Right kidney (tissue), 1 donor: ENCODE measurements around the gene GPR35.
"Not testable (repeated sequence)": the region's sequence is repeated elsewhere in the genome, so short reads cannot be mapped to it uniquely, and the experiment has no call there.

Source experiments
- DNase-seq: peaks from one replicate; pipeline ENCODE4 v3.0.0-alpha.2; 2016

The GPR35 gene

DNA sequence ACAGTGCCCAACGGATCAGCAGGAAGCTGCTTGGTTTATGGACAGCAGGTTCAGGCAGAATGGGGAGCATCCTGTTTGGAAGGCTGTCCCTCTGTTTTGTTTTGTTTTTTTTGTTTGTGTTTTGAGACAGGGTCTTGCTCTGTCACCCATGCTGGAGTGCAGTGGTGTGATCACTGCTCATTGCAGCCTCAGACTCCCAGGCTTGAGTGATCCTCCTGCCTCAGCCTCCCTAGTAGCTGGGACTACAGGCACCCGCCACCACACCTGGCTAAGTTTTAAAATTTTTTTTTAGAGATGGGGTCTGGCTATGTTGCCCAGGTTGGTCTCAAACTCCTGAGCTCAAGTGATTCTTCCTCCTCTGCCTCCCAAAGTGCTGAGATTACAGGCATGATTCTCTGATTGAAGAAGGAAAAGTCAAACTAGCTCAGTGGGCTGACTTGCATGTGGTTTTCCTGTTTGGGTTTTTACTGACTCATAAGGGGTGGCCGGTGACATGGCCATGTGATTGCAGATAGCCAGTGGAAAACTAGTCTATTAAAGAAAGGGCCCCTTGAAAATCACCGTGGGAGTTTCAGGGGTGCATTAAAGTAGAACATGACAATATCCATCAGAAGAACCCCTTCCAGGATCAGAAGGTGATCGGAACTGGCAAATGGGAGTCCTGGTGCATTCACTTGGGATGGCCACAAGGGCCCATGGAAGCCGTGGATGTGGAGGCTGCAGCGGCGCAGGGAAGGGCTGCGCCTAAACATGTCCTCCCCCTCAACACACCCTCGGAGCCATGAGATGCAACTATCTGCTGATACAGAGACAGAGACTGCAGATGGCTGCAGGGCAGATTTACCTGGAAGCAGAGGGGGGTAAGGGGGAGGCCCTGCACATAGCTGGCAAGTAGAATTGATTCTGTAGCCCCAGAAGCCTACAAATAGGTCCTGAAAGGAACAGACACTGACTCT, 30.9 kb downstream of the GPR35 start:
- no peak for DNase-seq

GRCh38 chr2:240659883-240660282, 34.6 kb downstream of the GPR35 start:
- DNase-seq = not testable (repeated sequence)

- no peak for DNase-seq
Measured at GRCh38 chr2:240662681-240663080, 37.4 kb downstream of the GPR35 start.

DNA sequence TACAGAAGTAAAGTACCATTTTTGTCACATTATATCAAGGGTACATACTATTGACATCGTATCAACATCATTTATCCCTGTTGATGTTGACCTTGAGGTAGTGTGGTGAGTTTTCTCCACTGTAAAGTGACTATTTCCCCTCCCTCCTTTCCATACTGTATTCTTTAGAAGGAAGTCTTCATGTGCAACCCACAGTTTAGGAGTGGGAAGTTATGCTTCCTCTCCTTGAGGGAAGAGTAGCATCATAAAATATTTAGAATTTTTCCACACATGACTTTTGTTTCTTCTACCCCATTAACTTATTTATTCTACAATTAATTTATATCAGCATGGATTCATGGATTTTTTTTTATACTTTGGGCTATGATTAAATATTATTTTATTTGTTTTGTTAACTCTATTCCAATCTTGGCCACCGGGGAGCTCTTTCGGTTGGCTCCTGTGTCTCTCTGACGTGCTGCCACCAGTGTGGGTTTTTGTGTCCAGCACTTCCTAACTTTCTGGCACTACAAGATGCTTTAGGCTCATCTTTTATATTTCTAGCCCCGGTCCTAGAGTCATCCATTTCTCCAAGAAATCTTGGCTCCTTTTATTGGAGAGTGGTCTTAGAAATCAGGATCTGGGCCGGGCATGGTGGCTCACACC, 38.4 kb downstream of the GPR35 start:
- no peak for DNase-seq

- no peak for DNase-seq
Measured at GRCh38 chr2:240664622-240665021, 39.3 kb downstream of the GPR35 start.

DNA sequence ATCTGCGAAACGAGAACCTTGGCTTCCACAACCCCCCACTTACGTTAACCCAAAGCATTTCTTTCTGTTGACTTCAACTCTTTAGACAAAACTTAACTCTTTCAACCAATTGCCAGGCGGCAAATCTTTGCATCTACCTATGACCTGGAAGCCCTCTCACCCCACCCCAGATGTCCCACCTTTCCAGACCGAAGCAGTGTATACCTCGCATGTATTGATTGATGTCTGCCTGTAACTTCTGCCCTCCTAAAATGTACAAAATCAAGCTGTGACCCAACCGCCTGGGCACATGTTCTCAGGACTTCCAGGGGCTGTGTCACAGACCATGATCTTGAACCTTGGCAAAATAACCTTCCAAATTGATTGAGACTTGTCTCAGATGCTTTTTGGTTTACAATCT, 45.1 kb downstream of the GPR35 start:
- DNase-seq = no peak

DNA sequence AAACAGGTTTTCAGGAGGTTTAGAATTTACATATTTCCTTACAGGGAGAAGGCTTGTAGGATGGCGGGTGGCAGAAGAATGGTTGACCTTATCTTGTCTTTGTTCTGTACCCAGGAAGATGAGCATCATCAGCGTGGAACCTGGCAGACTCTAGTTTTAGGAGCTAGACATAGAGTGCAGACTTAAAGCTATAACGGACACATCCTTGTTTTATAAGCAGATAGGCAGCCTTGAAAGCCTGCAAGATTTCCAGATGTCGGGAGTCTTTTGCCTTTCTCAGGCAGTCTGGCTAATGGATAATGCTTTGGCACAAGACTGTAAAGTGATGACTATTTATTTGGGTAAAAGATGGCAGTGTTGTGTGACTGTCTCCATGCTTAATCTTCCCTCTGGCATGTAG, 45.7 kb downstream of the GPR35 start:
- no peak for DNase-seq

GRCh38 chr2:240672076-240672700, 46.9 kb downstream of the GPR35 start:
- DNase-seq = no peak

- DNase-seq = no peak
Measured at GRCh38 chr2:240672701-240673190, 47.5 kb downstream of the GPR35 start.

- DNase-seq = not testable (repeated sequence)
Measured at GRCh38 chr2:240674461-240675184, 49.3 kb downstream of the GPR35 start.

- DNase-seq = not testable (repeated sequence)
Measured at GRCh38 chr2:240675345-240675744, 50.1 kb downstream of the GPR35 start.

GRCh38 chr2:240678043-240678442, 52.8 kb downstream of the GPR35 start:
- DNase-seq = not testable (repeated sequence)

DNA sequence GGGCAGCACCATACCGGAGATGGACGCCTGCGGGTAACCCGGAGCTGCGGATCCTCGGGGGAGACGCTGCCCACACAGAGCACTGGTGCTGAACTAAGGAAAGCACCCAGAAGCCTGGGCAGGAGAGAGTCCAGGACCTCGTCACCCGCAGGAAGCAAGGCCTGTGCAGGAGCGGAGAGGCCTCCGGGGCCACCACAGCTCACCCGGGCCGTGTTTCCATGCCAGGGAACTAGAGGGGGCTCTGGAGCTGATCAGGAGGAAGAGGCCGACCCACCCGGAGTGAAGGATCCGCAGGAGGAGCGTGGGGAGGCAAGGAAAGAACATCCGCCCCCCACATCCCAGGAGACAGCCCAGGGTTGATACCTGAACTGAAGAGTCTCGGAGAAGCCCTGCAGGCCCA, 53.6 kb downstream of the GPR35 start:
- DNase-seq = not testable (repeated sequence)

DNA sequence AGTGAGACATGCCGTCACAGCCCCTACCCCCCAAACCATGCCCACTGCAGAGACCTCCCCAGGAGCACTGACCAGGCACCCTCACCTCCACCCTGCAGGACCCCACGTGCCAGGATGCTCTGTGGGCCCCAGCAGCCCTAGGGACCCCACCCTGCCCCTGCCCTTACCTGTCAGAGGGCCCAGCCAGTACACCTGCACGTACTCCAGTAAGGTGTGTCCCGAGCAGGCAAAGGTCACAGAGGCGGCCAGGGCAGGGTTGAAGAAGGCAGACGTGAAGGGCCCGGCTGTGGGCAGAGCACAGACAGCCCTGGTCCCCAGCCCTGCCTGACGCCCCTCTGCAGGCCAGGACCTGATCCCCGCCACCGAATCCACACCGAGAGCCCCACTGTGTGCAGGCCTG, 54.9 kb downstream of the GPR35 start:
- DNase-seq = not testable (repeated sequence)
